ENCODE results near the gene MVP. TPM values are rescaled to one million over a fixed set of nuclear protein-coding genes. Genes with fewer than 3 reads are reported as not detected.

The MVP gene
- total RNA-seq, 4 donors from 2014 or later: 101 to 156 (median 123) TPM

DNA sequence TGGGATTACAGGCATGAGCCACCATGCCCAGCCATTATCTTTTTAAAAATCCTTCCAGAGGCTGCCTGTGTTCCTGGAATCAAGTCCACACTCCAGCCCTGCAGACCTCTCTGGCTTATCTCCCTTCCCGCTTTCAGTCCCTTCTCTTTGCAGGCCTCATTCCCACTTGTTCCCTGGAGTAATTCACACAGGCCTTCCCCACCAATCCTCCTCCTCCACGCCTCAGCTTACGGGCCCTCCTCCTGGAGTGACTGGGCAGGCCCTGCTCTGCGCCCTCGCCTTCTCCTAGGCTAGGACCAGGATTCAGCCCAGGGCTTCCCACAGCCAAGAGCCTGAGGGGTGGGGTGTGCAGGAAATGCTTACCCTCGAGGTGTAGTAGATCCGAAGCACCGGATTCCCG is 40.0 kb downstream of the MVP start:
- Histone ChIP-seq H3K27ac (replicated peaks in 1 of 4) (no peak overlapping the region), H3K4me1 (peaks cover 17 to 31% (median 29%) of the 10 kb centered on the region in 4 donors), H3K9me3 (no peaks in the 10 kb centered on the region), H3K4me3 (no peak overlapping the region), H3K36me3 (peaks cover 19 to 37% (median 31%) of the 10 kb centered on the region in 4 donors), H3K27me3 (no peaks in the 10 kb centered on the region)
- intact Hi-C loops (cut with DNase I): loop anchor here (10.0 kb wide), 1 partner anchor 145 kb away; no protein-coding TSS in a partner anchor
- no peak for DNase-seq (ENCODE audit: extremely low spot score)
- WGBS: 87% methylated on average over 9 of the region's 9 CpGs
- no peak for TF ChIP-seq POLR2A (IDR thresholded peaks at IDR 0.05; ENCODE audit: low read depth)
- TF ChIP-seq, protein P1, sequence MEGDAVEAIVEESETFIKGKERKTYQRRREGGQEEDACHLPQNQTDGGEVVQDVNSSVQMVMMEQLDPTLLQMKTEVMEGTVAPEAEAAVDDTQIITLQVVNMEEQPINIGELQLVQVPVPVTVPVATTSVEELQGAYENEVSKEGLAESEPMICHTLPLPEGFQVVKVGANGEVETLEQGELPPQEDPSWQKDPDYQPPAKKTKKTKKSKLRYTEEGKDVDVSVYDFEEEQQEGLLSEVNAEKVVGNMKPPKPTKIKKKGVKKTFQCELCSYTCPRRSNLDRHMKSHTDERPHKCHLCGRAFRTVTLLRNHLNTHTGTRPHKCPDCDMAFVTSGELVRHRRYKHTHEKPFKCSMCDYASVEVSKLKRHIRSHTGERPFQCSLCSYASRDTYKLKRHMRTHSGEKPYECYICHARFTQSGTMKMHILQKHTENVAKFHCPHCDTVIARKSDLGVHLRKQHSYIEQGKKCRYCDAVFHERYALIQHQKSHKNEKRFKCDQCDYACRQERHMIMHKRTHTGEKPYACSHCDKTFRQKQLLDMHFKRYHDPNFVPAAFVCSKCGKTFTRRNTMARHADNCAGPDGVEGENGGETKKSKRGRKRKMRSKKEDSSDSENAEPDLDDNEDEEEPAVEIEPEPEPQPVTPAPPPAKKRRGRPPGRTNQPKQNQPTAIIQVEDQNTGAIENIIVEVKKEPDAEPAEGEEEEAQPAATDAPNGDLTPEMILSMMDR (IDR thresholded peaks at IDR 0.05): no peak
- TF ChIP-seq EP300 (IDR thresholded peaks at IDR 0.05): no peak
- no peak for TF ChIP-seq POLR2AphosphoS5 (IDR thresholded peaks at IDR 0.05)

DNA sequence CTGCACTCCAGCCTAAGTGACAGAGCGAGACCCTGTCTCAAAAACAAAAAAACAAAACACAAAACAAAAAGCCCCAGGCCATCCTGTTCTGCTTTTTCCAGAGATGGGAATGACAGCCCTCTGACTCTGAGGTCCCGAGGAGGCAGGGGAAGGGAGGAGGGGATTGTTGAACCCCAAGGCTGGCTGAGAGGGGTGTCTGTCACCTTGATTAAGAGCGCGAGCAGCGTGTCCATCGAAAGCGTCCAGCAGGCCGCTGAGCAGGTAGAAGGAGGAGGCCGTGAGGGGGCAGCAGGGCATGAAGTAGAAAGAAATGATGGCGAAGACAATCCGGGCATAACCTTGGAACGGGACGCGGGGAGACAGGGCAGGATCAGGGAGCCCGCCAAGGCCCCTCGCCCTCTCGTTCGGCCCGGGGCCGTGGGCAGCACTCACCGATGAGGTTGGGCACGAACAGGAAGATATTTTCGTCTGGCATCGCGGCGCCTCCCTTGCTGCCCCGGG is 42.2 kb downstream of the MVP start:
- Histone ChIP-seq H3K4me1 (peaks cover 17 to 29% (median 26%) of the 10 kb centered on the region in 4 donors), H3K27ac (replicated peaks in 1 of 4) (peak overlapping the region; percentile 85 to 94 (median 86)), H3K36me3 (peaks cover 19 to 37% (median 31%) of the 10 kb centered on the region in 4 donors), H3K9me3 (no peaks in the 10 kb centered on the region), H3K4me3 (peak overlapping the region; percentile 67 to 99 (median 78)), H3K27me3 (no peaks in the 10 kb centered on the region)
- DNase-seq (ENCODE audit: extremely low spot score): no peak
- TF ChIP-seq POLR2A (IDR thresholded peaks at IDR 0.05; ENCODE audit: low read depth) (no peak), POLR2AphosphoS5 (IDR thresholded peaks at IDR 0.05) (no peak), EP300 (IDR thresholded peaks at IDR 0.05) (no peak)
- TF ChIP-seq, protein P1 (IDR thresholded peaks at IDR 0.05): no peak
- 2% methylated on average over 9 of the region's 27 CpGs for WGBS
- intact Hi-C loops (cut with DNase I): loop anchor here (10.0 kb wide), 1 partner anchor 142 kb away; no protein-coding TSS in a partner anchor

DNA sequence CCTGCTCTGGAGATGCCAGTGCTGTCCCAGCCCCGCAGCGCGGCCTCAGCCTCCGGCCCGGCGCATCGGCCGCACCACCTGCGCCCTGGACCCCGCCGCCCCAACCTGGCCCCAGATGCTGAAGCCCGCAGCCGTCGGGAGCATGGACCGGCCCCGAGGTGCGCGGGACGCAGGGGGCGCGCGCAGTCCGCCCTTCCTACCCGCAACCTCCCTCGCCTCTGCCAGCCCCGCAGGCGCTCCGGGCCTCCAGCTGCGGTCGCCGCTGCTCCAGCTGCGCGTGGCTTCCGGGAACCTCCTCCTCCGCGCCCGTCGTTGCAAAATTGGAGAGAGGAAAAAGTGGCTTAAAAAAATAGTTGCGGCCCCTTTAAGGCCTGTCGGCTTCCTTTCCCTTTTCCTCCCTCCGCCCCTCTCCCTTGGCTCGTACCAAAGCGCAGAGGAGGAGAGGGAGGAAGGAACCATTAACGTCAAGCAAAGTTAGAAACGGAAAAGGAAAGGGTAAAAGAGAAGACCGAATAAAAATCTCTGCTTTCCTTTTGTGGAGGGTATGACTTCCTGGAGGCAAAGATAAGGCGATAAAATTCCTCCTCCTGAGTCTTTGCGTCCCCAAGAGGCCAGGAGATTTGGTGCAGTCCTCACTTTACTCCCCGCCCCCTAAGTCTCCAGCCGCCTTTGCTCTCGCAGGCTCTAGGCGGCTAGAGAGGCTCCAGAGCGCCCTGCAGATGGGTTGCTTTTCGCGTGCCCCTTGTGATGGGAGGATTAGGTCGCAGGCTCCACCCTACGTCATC is 42.8 kb downstream of the MVP start, which contains the start of gene CDIPT:
TSS of gene CDIPT (minus strand) at position 343 of the 785 bp plus-strand sequence. CDS start 369 bp downstream, outside the sequence.
- Histone ChIP-seq H3K4me3 (peak within 1 kb of the TSS; percentile 67 to 99 (median 78)), H3K27ac (replicated peaks in 1 of 4) (peak within 1 kb of the TSS; percentile 85 to 94 (median 86)), H3K4me1 (peaks cover 17 to 29% (median 26%) of the 10 kb centered on the region in 4 donors), H3K27me3 (no peaks in the 10 kb centered on the region), H3K36me3 (peaks cover 19 to 33% (median 31%) of the 10 kb centered on the region in 4 donors), H3K9me3 (no peaks in the 10 kb centered on the region)
- WGBS: under 1% methylated on average over 34 of the region's 57 CpGs
- intact Hi-C loops (cut with DNase I): loop anchor here (10.0 kb wide), 1 partner anchor 142 kb away; no protein-coding TSS in a partner anchor
- TF ChIP-seq EP300 (IDR thresholded peaks at IDR 0.05) (no peak), POLR2AphosphoS5 (IDR thresholded peaks at IDR 0.05) (peak; percentile 87 to 89), POLR2A (IDR thresholded peaks at IDR 0.05; ENCODE audit: low read depth) (peak; percentile 2)
- TF ChIP-seq, protein P1 (IDR thresholded peaks at IDR 0.05): peak; percentile 52 to 84 (median 63)
- DNase-seq (ENCODE audit: extremely low spot score): peak; percentile 97

DNA sequence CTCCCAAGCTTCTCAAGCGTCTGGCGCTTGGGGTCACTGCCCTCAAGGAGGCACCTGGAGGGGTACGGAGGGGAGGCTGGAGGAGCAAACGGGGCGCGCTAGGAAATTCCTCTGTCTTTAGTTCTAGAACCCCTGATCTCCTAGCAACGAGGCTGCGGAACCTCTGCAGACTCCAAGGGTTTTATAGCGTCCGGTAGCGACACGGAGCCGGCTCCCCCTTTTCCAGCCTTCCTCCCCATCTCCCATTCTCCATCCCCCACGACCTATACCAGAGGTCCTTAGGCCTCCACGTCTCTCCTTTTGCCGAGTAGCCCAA is 43.4 kb downstream of the MVP start:
- no peak for DNase-seq (ENCODE audit: extremely low spot score)
- H3K4me3 ChIP-seq: peak overlapping the region; percentile 67 to 99 (median 78)
- H3K27ac ChIP-seq (replicated peaks in 1 of 4): peak overlapping the region; percentile 85 to 94 (median 86)
- H3K36me3 ChIP-seq: peaks cover 17 to 28% (median 27%) of the 10 kb centered on the region in 4 donors
- intact Hi-C loops (cut with DNase I): loop anchor here (10.0 kb wide), 1 partner anchor 141 kb away; no protein-coding TSS in a partner anchor
- 39% methylated on average over 15 of the region's 16 CpGs for WGBS
- H3K9me3 ChIP-seq: no peaks in the 10 kb centered on the region
- H3K27me3 ChIP-seq: no peaks in the 10 kb centered on the region
- TF ChIP-seq, protein P1 (IDR thresholded peaks at IDR 0.05): peak in 1 of 3 experiments; percentile 2
- no peak for TF ChIP-seq POLR2AphosphoS5 (IDR thresholded peaks at IDR 0.05)
- no peak for TF ChIP-seq POLR2A (IDR thresholded peaks at IDR 0.05; ENCODE audit: low read depth)
- no peak for TF ChIP-seq EP300 (IDR thresholded peaks at IDR 0.05)
- H3K4me1 ChIP-seq: peaks cover 17 to 29% (median 26%) of the 10 kb centered on the region in 4 donors
